A549 treated with GW870086 at 1 μM for 4 hours (cell line): ENCODE measurements around the gene COG6. TPM values are rescaled to one million over a fixed set of nuclear protein-coding genes. Genes with fewer than 3 reads are reported as not detected.

Source experiments
- total RNA-seq: library from RNA; stranded (reverse); fragments of 200-300 nt; extraction: Qiagen RNA extraction; gene quantifications from 5 replicates; pipeline ENCODE4 v1.2.3, GENCODE V29; 2022; ENCODE audit warnings: low read depth

The COG6 gene
- 5.6 to 14.2 TPM (median 6.3 TPM) in 5 replicates for total RNA-seq

GRCh38 chr13:39655569-39656324 lies at the start of gene COG6:
COG6 (plus strand) TSS chr13:39655662; CDS start chr13:39655727, 65 bp downstream.

Other genes starting within 250 kb of the COG6 start
- gene LHFPL6, start 52.5 kb upstream of the COG6 start, total RNA-seq: 6.4 to 7.3 TPM (median 7.0 TPM) in 5 replicates